ENCODE results near the gene PCDHGA3. TPM values are rescaled to one million over a fixed set of nuclear protein-coding genes. Genes with fewer than 3 reads are reported as not detected.

Gene PCDHGA3
- total and polyA plus RNA-seq, 2 donors (not counting 3 experiments of a cell fraction or from before 2014, with no cell fraction given) = 0.88 to 1.1 TPM

- dilution Hi-C loops (cut with MboI; ENCODE audit: extremely low pct_ligation_motif_present, low sequenced_read_pairs) = no loop called here
- Histone ChIP-seq H3K27ac (ENCODE audit: insufficient read depth, low read depth, low read length) (no peak overlapping the region), H4K20me1 (replicated peaks; ENCODE audit: control insufficient read depth, extremely low read depth, insufficient read depth, low read length) (no peaks in the 10 kb centered on the region), H3K36me3 (ENCODE audit: control insufficient read depth in 2 of 2, extremely low read depth in 1 of 2, insufficient read depth in 2 of 2, low read length in 2 of 2) (no peaks in the 10 kb centered on the region), H3K9me1 (replicated peaks; ENCODE audit: control insufficient read depth, extremely low read depth, insufficient read depth, low read length) (no peaks in the 10 kb centered on the region), H3K79me2 (ENCODE audit: control insufficient read depth, insufficient read depth, low read length) (no peaks in the 10 kb centered on the region), H3K4me3 (replicated peaks in 1 of 3; ENCODE audit: insufficient read depth in 1 of 3, low read depth in 1 of 3, low read length in 3 of 3) (no peak overlapping the region), H3K9me3 (replicated peaks; ENCODE audit: control insufficient read depth, insufficient read depth, low read length) (no peaks in the 10 kb centered on the region), H3K9ac (replicated peaks; ENCODE audit: extremely low read depth, insufficient read depth, low read length) (no peak overlapping the region), H2AFZ (ENCODE audit: low read depth, low read length) (no peak overlapping the region), H3K4me2 (ENCODE audit: insufficient read depth, low read length) (no peak overlapping the region), H3K27me3 (ENCODE audit: control insufficient read depth in 2 of 2, insufficient read depth in 2 of 2, low read length in 2 of 2) (peaks cover 28 to 58% of the 10 kb centered on the region in 2 experiments), H3K4me1 (ENCODE audit: control insufficient read depth, extremely low read depth, insufficient read depth, low read length) (no peaks in the 10 kb centered on the region)
- POLR2A ChIA-PET = no interaction called here
- intact Hi-C loops (cut with micrococcal nuclease) = no loop called here
- FAIRE-seq (no peak), DNase-seq (ENCODE audit: low read depth, low spot score) (no peak)
- CTCF ChIA-PET = interaction anchor here (0.9 to 3.0 kb wide), 12 partner anchors 8 to 207 kb away, joined by 3 to 25 read pairs (median 6); partner anchors contain the start of genes PCDHGA11, PCDHGA12, PCDHGA2 and PCDHGA3
- TF ChIP-seq MAX (IDR thresholded peaks at IDR 0.05; ENCODE audit: insufficient read depth, insufficient read length) = no peak
- BruUV-seq (replicated peaks) = no TSS peak
Measured at GRCh38 chr5:141356133-141356532, 12.5 kb downstream of the PCDHGA3 start.

- H2AFZ ChIP-seq (ENCODE audit: low read depth, low read length) = no peak overlapping the region
- H3K9ac ChIP-seq (replicated peaks; ENCODE audit: extremely low read depth, insufficient read depth, low read length) = no peak overlapping the region
- DNase-seq (ENCODE audit: low read depth, low spot score) = no peak
- H3K27ac ChIP-seq (ENCODE audit: insufficient read depth, low read depth, low read length) = no peak overlapping the region
- H3K4me3 ChIP-seq (replicated peaks in 1 of 3; ENCODE audit: insufficient read depth in 1 of 3, low read depth in 1 of 3, low read length in 3 of 3) = no peak overlapping the region
- H3K79me2 ChIP-seq (ENCODE audit: control insufficient read depth, insufficient read depth, low read length) = no peaks in the 10 kb centered on the region
- no peaks in the 10 kb centered on the region for H3K36me3 ChIP-seq (ENCODE audit: control insufficient read depth in 2 of 2, extremely low read depth in 1 of 2, insufficient read depth in 2 of 2, low read length in 2 of 2)
- dilution Hi-C loops (cut with MboI; ENCODE audit: extremely low pct_ligation_motif_present, low sequenced_read_pairs) = no loop called here
- H4K20me1 ChIP-seq (replicated peaks; ENCODE audit: control insufficient read depth, extremely low read depth, insufficient read depth, low read length) = no peaks in the 10 kb centered on the region
- peaks cover 29 to 57% of the 10 kb centered on the region in 2 experiments for H3K27me3 ChIP-seq (ENCODE audit: control insufficient read depth in 2 of 2, insufficient read depth in 2 of 2, low read length in 2 of 2)
- CTCF ChIA-PET = interaction anchor here (2.5 kb wide), 1 partner anchor 34 kb away, joined by 6 read pairs; no protein-coding TSS in a partner anchor
- no peaks in the 10 kb centered on the region for H3K9me1 ChIP-seq (replicated peaks; ENCODE audit: control insufficient read depth, extremely low read depth, insufficient read depth, low read length)
- POLR2A ChIA-PET = no interaction called here
- FAIRE-seq = no peak
- H3K9me3 ChIP-seq (replicated peaks; ENCODE audit: control insufficient read depth, insufficient read depth, low read length) = no peaks in the 10 kb centered on the region
- TF ChIP-seq FOS (IDR thresholded peaks at IDR 0.05; ENCODE audit: borderline replicate concordance, insufficient read depth, low read length) (no peak), POLR2A (IDR thresholded peaks at IDR 0.05; ENCODE audit: low read depth, low read length) (no peak), POLR2AphosphoS5 (IDR thresholded peaks at IDR 0.05; ENCODE audit: insufficient read depth, low read depth, low read length) (no peak), EZH2 (IDR thresholded peaks at IDR 0.05; ENCODE audit: borderline replicate concordance, low read depth, low read length, severe bottlenecking) (no peak), MAX (IDR thresholded peaks at IDR 0.05; ENCODE audit: insufficient read depth, insufficient read length) (no peak), GATA2 (IDR thresholded peaks at IDR 0.05; ENCODE audit: insufficient read depth, insufficient read length, low read depth, low read length) (no peak), CTCF (IDR thresholded peaks at IDR 0.05; ENCODE audit: extremely low read depth in 1 of 2, insufficient read depth in 1 of 2, low read depth in 1 of 2, low read length in 2 of 2) (no peak), MYC (IDR thresholded peaks at IDR 0.05; ENCODE audit: low read depth, low read length) (no peak), JUN (IDR thresholded peaks at IDR 0.05; ENCODE audit: borderline replicate concordance, insufficient read depth, insufficient read length, low read depth) (no peak)
- H3K4me1 ChIP-seq (ENCODE audit: control insufficient read depth, extremely low read depth, insufficient read depth, low read length) = no peaks in the 10 kb centered on the region
- BruUV-seq (replicated peaks) = no TSS peak
- intact Hi-C loops (cut with micrococcal nuclease) = no loop called here
- no peak overlapping the region for H3K4me2 ChIP-seq (ENCODE audit: insufficient read depth, low read length)
Measured at GRCh38 chr5:141356950-141357349, 13.3 kb downstream of the PCDHGA3 start.

Measured in endothelial cell of umbilical vein (primary cell).